HG03520 (cell line): ENCODE results near the gene TP53BP2.
"Not testable (repeated sequence)": the region's sequence is repeated elsewhere in the genome, so short reads cannot be mapped to it uniquely, and the experiment has no call there.

Experiments
- ATAC-seq: cut with Tn5 transposase; IDR thresholded peaks from one replicate; pipeline ENCODE4 v1.9.1; 2021; ENCODE audit warnings: mild to moderate bottlenecking, moderate library complexity; ENCODE audit not compliant: unreplicated experiment

The TP53BP2 gene

GRCh38 chr1:223845810-223846682 lies at the start of gene TP53BP2:
TSS of gene TP53BP2 (minus strand) at chr1:223845947. CDS start at chr1:223845680, 267 bp downstream.
- peak; percentile 61 for ATAC-seq

GRCh38 chr1:223890494-223890893 lies 44.7 kb upstream of the TP53BP2 start:
- ATAC-seq: not testable (repeated sequence)

GRCh38 chr1:223889319-223889718 lies 43.6 kb upstream of the TP53BP2 start:
- ATAC-seq: not testable (repeated sequence)

- ATAC-seq: peak; percentile 78
Measured at GRCh38 chr1:223887747-223888418, 42.1 kb upstream of the TP53BP2 start.

GRCh38 chr1:223886516-223886921 lies 40.8 kb upstream of the TP53BP2 start:
- no peak for ATAC-seq

- no peak for ATAC-seq
Measured at GRCh38 chr1:223885614-223886013, 39.9 kb upstream of the TP53BP2 start.

- ATAC-seq: no peak
Measured at GRCh38 chr1:223878598-223879325, 33.0 kb upstream of the TP53BP2 start.

- no peak for ATAC-seq
Measured at GRCh38 chr1:223877804-223878203, 32.1 kb upstream of the TP53BP2 start.

- ATAC-seq: no peak
Measured at GRCh38 chr1:223876590-223876989, 30.8 kb upstream of the TP53BP2 start.

- ATAC-seq: no peak
Measured at GRCh38 chr1:223873044-223873443, 27.3 kb upstream of the TP53BP2 start.

GRCh38 chr1:223872308-223872901 lies 26.7 kb upstream of the TP53BP2 start:
- no peak for ATAC-seq

GRCh38 chr1:223870617-223871574 lies 25.1 kb upstream of the TP53BP2 start:
- no peak for ATAC-seq

GRCh38 chr1:223864599-223865368 lies 19.0 kb upstream of the TP53BP2 start:
- not testable (repeated sequence) for ATAC-seq

GRCh38 chr1:223864084-223864483 lies 18.3 kb upstream of the TP53BP2 start:
- ATAC-seq: no peak

- no peak for ATAC-seq
Measured at GRCh38 chr1:223861904-223862303, 16.2 kb upstream of the TP53BP2 start.

GRCh38 chr1:223860051-223860622 lies 14.4 kb upstream of the TP53BP2 start:
- no peak for ATAC-seq

GRCh38 chr1:223859058-223859457 lies 13.3 kb upstream of the TP53BP2 start:
- ATAC-seq: no peak

GRCh38 chr1:223856386-223856785 lies 10.6 kb upstream of the TP53BP2 start:
- ATAC-seq: no peak

- no peak for ATAC-seq
Measured at GRCh38 chr1:223853748-223854147, 8.0 kb upstream of the TP53BP2 start.
